ENCODE results near the gene LRMDA.

LRMDA gene

GRCh38 chr10:76302961-76303630 is 871.7 kb downstream of the LRMDA start:
- TF ChIP-seq CTCF (conservative IDR thresholded peaks at IDR 0.05), result no peak

GRCh38 chr10:76303682-76304316 is 872.4 kb downstream of the LRMDA start:
- H3K27ac ChIP-seq, result peak overlapping the region; percentile 97
- TF ChIP-seq CTCF (conservative IDR thresholded peaks at IDR 0.05), result peak; percentile 76

More at GRCh38 chr10:76302961-76303630, 871.7 kb downstream of the LRMDA start:
- H3K27ac ChIP-seq, result peak overlapping the region; percentile 97

DNA sequence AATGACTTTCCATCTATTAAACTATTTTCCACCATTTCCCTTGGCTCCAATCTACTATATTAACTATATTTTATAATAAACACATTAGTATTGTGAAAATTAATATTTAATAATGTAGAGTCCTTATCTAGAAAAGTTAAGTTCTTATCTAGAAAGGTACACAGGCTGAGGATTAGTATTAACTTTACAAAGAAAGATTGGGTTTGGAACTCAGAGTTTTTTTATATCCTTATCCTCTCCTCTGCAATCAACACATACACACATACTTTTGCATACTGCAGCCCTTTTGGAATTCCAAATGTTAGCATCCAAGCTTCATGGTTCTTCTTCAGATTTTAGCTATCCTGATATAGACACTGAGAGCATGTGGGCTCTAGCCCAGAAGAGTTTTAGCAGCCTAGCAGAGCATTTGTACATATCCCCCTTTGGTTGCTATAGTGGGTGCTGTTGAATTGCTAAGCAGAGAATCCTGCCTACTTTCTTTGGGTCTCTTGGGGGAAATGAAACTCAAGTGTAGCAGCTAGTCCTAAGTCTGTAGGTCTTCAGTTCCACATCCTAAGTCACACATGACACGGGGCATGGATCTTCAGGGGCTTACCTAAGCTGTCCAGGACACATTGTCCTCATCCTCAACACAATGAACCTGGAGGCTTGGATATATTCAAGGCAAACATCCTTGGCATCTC is 874.6 kb downstream of the LRMDA start:
- H3K27ac ChIP-seq, result no peak overlapping the region
- TF ChIP-seq CTCF (conservative IDR thresholded peaks at IDR 0.05), result no peak

DNA sequence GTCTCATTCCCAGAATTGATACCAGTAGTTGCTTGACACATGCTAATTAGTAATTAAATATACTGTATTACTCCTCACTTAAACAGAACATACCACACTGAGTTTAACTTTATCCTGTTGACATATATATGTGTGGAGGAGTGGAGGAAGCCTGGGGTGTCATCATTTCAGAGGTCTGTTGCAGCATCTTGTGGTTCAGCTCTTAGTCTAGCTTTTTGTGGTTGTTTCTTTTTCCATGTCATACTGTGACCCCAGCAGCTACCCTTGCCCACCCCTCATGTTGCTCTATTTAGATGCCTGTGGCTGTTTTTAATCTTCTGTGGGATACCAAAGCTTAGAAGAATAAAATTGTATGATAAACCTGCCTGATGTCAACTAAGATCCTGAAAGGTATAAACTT is 875.4 kb downstream of the LRMDA start:
- TF ChIP-seq CTCF (conservative IDR thresholded peaks at IDR 0.05), result no peak
- H3K27ac ChIP-seq, result no peak overlapping the region

- peak overlapping the region; percentile 56 for H3K27ac ChIP-seq
- no peak for TF ChIP-seq CTCF (conservative IDR thresholded peaks at IDR 0.05)
Observed at GRCh38 chr10:76309070-76309469, 877.6 kb downstream of the LRMDA start.

- peak overlapping the region; percentile 56 for H3K27ac ChIP-seq
- no peak for TF ChIP-seq CTCF (conservative IDR thresholded peaks at IDR 0.05)
Observed at GRCh38 chr10:76309741-76310587, 878.5 kb downstream of the LRMDA start.

Measured in VCaP (cell line).